Activated CD8-positive, alpha-beta T cell treated with anti-CD3 and anti-CD28 coated beads for 36 hours (primary cell): ENCODE results near the gene OSER1. TPM values are rescaled to one million over a fixed set of nuclear protein-coding genes. Genes with fewer than 3 reads are reported as not detected.

Experiments
- ATAC-seq: fragments of 200-7000 bp; cut with Tn5 transposase; one replicate; pipeline ENCODE4 v1.10.0; 2021; ENCODE audit warnings: mild to moderate bottlenecking, moderate library complexity
- CTCF ChIA-PET: fragments of 350-600 bp; sonication (Branson Sonifier 250); formaldehyde crosslinking; loops from one replicate; lab custom pipeline; 2021; ENCODE audit warnings: antibody characterized with exemption; lab: Charles Lee
- POLR2A ChIA-PET: fragments of 350-600 bp; sonication (Branson Sonifier 250); formaldehyde crosslinking; loops from one replicate; lab custom pipeline; 2021; ENCODE audit warnings: antibody characterized with exemption; lab: Charles Lee
- DNase-seq: peaks from one replicate; pipeline ENCODE4 v3.0.0-alpha.2; 2020
- H3K27ac Mint-ChIP-seq: one replicate; pipeline ENCODE4 v1.8.0; 2021; ENCODE audit warnings: mild to moderate bottlenecking, mixed read lengths
- H3K27me3 Mint-ChIP-seq: one replicate; pipeline ENCODE4 v1.8.0; 2021; ENCODE audit warnings: mixed read lengths
- H3K36me3 Mint-ChIP-seq: one replicate; pipeline ENCODE4 v1.8.0; 2021; ENCODE audit warnings: low read depth, mixed read lengths
- H3K4me1 Mint-ChIP-seq: one replicate; pipeline ENCODE4 v1.8.0; 2021; ENCODE audit warnings: low read depth, mixed read lengths
- H3K4me3 Mint-ChIP-seq: one replicate; pipeline ENCODE4 v1.8.0; 2021; ENCODE audit warnings: mild to moderate bottlenecking, moderate library complexity, mixed read lengths
- H3K9me3 Mint-ChIP-seq: one replicate; pipeline ENCODE4 v1.8.0; 2021; ENCODE audit warnings: mixed read lengths
- intact Hi-C: fragments of 100-400 bp; cut with micrococcal nuclease; formaldehyde crosslinking; loops from one replicate; pipeline ENCODE4 v1.10.0; 2022
- total RNA-seq, 2 experiments: library from RNA; stranded (reverse); gene quantifications; one replicate each; pipeline ENCODE4 v1.2.3, GENCODE V29; 2021
- TF ChIP-seq, protein P1 (sequence below): fragments of 200-600 bp; IDR thresholded peaks from one replicate; pipeline ENCODE4 v1.8.0; 2022; ENCODE audit warnings: antibody characterized with exemption, mild to moderate bottlenecking

OSER1 gene
- total RNA-seq, 2 experiments from 2014 or later = 20.9 to 23.3 TPM

DNA sequence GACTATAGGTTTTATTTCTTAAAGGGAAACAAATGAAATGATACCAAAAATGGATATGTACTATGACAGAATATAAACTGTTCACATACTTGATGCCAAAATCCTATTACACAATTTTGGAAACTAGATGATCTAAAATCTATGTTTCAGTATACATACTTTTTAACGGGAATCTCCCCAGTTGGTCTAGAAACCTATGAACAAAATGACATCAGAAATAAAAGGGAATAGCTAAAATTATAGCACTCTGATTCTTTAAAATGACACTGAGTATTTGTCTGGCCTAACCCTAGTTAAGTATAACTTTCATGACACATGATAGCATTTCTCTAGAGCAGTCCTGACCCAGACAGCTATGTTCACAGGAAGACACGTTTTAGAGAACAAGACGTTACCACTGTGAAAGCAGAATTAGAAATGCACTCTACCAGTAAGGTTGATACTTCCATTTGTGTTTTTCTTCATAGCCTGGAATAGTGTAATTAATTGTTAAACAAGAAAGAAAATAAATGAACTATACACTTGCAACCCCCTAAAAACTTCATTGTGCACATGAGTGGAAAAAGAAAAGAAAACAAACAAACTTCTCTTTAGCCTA lies 3.3 kb downstream of the OSER1 start:
- Mint-ChIP-seq H3K9me3 (no peaks in the 10 kb centered on the region), H3K4me3 (peak overlapping the region; percentile 13)

DNA sequence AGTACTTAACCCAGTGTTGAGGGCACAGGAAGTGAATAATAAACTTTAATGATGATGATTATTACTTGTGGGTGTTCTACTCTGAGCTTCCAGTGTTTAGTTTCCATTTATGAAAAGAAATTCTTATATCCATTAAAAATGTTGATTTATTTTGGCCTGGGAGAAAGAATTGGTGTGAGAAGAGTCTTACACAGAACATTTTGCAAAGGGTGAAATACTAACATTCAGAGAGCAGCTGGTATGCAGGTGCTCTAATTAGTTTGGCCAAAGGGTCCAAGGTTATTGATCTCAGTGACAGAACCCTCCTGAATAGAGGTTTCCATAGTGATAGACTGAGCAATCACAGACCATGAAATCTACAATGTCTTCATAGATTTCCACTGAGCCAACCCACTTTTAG lies 4.4 kb downstream of the OSER1 start:
- POLR2A ChIA-PET = no interaction called here
- intact Hi-C loops = no loop called here
- H3K9me3 Mint-ChIP-seq = no peaks in the 10 kb centered on the region
- H3K27me3 Mint-ChIP-seq = no peaks in the 10 kb centered on the region
- H3K27ac Mint-ChIP-seq = peak overlapping the region; percentile 2
- H3K4me1 Mint-ChIP-seq = peaks cover 44% of the 10 kb centered on the region
- no peak overlapping the region for H3K4me3 Mint-ChIP-seq
- ATAC-seq (no peak), DNase-seq (no peak)
- TF ChIP-seq, protein P1, sequence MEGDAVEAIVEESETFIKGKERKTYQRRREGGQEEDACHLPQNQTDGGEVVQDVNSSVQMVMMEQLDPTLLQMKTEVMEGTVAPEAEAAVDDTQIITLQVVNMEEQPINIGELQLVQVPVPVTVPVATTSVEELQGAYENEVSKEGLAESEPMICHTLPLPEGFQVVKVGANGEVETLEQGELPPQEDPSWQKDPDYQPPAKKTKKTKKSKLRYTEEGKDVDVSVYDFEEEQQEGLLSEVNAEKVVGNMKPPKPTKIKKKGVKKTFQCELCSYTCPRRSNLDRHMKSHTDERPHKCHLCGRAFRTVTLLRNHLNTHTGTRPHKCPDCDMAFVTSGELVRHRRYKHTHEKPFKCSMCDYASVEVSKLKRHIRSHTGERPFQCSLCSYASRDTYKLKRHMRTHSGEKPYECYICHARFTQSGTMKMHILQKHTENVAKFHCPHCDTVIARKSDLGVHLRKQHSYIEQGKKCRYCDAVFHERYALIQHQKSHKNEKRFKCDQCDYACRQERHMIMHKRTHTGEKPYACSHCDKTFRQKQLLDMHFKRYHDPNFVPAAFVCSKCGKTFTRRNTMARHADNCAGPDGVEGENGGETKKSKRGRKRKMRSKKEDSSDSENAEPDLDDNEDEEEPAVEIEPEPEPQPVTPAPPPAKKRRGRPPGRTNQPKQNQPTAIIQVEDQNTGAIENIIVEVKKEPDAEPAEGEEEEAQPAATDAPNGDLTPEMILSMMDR = no peak
- CTCF ChIA-PET = interaction anchor here (1.6 to 4.1 kb wide), 2 partner anchors 12 to 16 kb away, joined by 6 to 23 read pairs; no protein-coding TSS in a partner anchor
- H3K36me3 Mint-ChIP-seq = peaks cover 25% of the 10 kb centered on the region

More for the DNA sequence above, 3.3 kb downstream of the OSER1 start:
- TF ChIP-seq, protein P1 = no peak
- Mint-ChIP-seq H3K27me3 (no peaks in the 10 kb centered on the region), H3K27ac (peak overlapping the region; percentile 47), H3K4me1 (peaks cover 49% of the 10 kb centered on the region), H3K36me3 (peaks cover 21% of the 10 kb centered on the region)
- intact Hi-C loops = no loop called here
- CTCF ChIA-PET = interaction anchor here (1.6 to 4.1 kb wide), 2 partner anchors 11 to 17 kb away, joined by 6 to 23 read pairs; no protein-coding TSS in a partner anchor
- POLR2A ChIA-PET = no interaction called here
- ATAC-seq (no peak), DNase-seq (no peak)

DNA sequence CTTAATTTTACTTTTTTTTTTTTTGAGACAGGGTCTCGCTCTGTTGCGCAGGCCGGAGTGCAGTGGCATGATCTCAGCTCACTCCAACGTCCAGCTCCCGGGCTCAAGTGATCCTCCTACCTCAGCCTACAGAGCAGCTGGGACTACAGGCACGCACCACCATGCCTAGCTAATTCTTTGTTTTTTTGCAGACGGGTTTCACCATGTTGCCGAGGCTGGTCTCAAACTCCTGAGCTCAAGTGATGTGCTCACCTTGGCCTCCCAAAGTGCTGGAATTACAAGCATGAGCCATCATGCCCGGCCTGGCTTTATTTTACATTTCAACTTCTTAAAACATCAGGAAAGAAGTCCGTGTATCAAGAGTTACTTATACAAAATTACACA lies 5.7 kb downstream of the OSER1 start:
- intact Hi-C loops = no loop called here
- Mint-ChIP-seq H3K36me3 (peaks cover 32% of the 10 kb centered on the region), H3K27me3 (no peaks in the 10 kb centered on the region), H3K9me3 (no peaks in the 10 kb centered on the region), H3K4me3 (no peak overlapping the region), H3K4me1 (peaks cover 49% of the 10 kb centered on the region), H3K27ac (no peak overlapping the region)
- DNase-seq = no peak
- ChIA-PET CTCF (no interaction called here), POLR2A (no interaction called here)
- no peak for ATAC-seq
- TF ChIP-seq, protein P1 = no peak

DNA sequence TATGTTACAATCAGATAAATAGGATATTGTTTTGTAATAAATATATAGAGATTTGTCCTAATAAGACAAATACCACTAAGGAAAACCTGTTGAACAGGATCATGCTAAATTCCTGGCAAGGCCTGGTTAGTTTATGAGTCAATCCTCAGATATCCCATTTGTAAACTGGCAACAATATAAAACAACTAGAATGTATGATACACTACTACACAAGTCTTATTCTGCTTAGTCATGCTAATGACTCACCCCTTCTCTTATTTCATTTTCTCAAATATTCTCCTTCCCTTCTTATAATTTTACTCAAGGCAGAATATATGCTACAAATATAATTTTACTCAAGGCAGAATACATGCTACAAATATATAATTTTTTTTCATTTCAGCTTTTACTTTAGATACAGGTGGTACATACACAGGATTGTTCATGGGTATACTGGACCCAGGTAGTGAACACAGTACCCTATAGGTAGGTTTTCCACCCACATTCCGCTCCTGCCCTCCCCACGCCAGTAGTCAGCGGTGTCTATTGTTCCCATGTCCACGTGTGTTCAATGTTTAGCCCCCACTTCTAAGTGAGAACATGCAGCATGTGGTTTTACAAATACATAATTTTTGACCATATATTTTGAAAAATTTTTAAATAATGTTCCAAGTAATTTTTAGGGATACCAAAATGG lies 6.3 kb downstream of the OSER1 start:
- peaks cover 55% of the 10 kb centered on the region for H3K4me1 Mint-ChIP-seq
- intact Hi-C loops = no loop called here
- H3K4me3 Mint-ChIP-seq = no peak overlapping the region
- ChIA-PET POLR2A (no interaction called here), CTCF (no interaction called here)
- DNase-seq (no peak), ATAC-seq (peak; percentile 42)
- H3K27ac Mint-ChIP-seq = peak overlapping the region; percentile 40
- H3K27me3 Mint-ChIP-seq = no peaks in the 10 kb centered on the region
- TF ChIP-seq, protein P1 = no peak
- no peaks in the 10 kb centered on the region for H3K9me3 Mint-ChIP-seq
- peaks cover 37% of the 10 kb centered on the region for H3K36me3 Mint-ChIP-seq

DNA sequence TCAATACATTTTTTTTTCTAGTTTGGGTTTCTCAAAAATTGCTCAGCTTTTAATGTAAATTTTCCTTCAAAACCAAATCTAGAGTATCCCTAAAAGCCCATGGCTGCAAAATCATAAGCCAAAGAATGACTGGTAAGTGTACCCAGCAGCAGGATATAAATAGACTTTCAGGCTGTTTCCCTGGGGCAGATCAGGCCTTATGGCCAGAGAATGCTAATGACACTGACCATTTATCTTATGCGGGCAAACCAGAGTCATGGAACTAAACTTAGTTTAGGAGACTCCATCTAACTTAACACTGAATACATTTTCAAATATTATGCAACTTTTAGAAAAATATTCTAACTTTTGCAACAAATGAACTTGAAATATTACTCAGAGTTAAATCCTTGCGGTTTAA lies 7.4 kb downstream of the OSER1 start:
- POLR2A ChIA-PET = no interaction called here
- H3K9me3 Mint-ChIP-seq = no peaks in the 10 kb centered on the region
- CTCF ChIA-PET = interaction anchor here (0.8 to 1.7 kb wide), 3 partner anchors 12 to 86 kb away, joined by 3 to 10 read pairs (median 6); no protein-coding TSS in a partner anchor
- peaks cover 43% of the 10 kb centered on the region for H3K36me3 Mint-ChIP-seq
- H3K4me1 Mint-ChIP-seq = peaks cover 50% of the 10 kb centered on the region
- intact Hi-C loops = no loop called here
- H3K27me3 Mint-ChIP-seq = no peaks in the 10 kb centered on the region
- DNase-seq = no peak
- ATAC-seq = no peak
- no peak overlapping the region for H3K4me3 Mint-ChIP-seq
- H3K27ac Mint-ChIP-seq = no peak overlapping the region
- TF ChIP-seq, protein P1 = no peak
